GM10248 (cell line): Measurements from ENCODE around the gene ZCCHC14.
A peak's percentile ranks its signal among the peaks of the same experiment; 100 is the strongest.

Source experiments
- CTCF ChIA-PET: fragments of 300-600 bp; sonication (Branson Sonifier 250); formaldehyde crosslinking; extraction: SDS; loops from one replicate; lab custom pipeline; 2021; ENCODE audit warnings: antibody characterized with exemption; lab: Yijun Ruan, JAX
- POLR2A ChIA-PET: fragments of 350-650 bp; sonication (Branson Sonifier 250); formaldehyde crosslinking; extraction: SDS; loops from one replicate; lab custom pipeline; 2020; ENCODE audit warnings: antibody characterized with exemption; lab: Yijun Ruan, JAX
- DNase-seq: peaks from one replicate; pipeline ENCODE4 v3.0.0; 2012; ENCODE audit errors: extremely low spot score
- CTCF ChIP-seq: IDR thresholded peaks from 2 replicates; pipeline ENCODE4 v1.5.1; 2012; ENCODE audit warnings: mild to moderate bottlenecking, low read depth; ENCODE audit errors: extremely low read depth, missing control alignments, control extremely low read depth

Gene ZCCHC14

GRCh38 chr16:87492721-87493607 lies at the start of gene ZCCHC14:
TSS of gene ZCCHC14 (minus strand) at chr16:87493024. CDS start at chr16:87492238, 786 bp downstream.
- CTCF ChIA-PET: no interaction called here
- no peak for TF ChIP-seq CTCF
- POLR2A ChIA-PET: no interaction called here
- DNase-seq: peak; percentile 99

GRCh38 chr16:87541872-87542234 lies 49.0 kb upstream of the ZCCHC14 start:
- CTCF ChIA-PET: interaction anchor here (1.1 kb wide), 1 partner anchor 9 kb away, joined by 5 read pairs; no protein-coding TSS in a partner anchor
- DNase-seq: no peak
- TF ChIP-seq CTCF: no peak
- POLR2A ChIA-PET: no interaction called here

DNA sequence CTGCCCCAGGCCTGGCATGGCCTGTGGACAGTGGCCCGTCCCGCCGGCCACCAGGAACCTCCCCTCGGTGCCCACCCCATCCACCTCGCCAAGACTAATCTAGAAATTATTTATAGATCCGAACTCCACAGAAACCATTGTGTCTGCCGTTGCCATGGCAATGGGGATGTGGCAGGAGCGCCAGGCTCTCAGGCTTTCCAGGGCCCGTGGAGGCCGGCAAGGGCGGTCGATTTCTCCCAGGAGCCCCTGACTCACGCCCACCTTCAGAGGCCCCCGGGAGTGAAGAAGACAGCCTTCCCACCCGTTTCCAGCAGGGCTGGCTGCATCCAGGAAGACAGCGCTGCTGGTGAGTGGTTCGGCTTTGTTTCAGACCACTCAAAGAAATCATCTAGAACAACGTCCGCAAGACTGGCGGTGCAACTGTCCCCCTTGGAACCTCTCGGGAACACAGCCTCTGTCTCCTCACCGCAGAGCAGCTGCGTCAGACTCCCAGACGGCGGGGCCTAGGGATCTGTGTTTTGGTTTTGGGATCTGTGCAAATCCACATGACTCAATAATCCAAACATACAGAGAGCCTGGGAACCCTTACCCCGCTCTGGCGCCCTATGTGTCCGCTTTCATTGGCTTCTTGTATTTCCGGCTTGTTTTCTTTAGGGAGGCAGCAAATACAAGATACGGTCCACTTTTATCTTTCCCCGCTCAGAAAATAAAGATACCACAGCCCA lies 48.5 kb upstream of the ZCCHC14 start:
- no peak for TF ChIP-seq CTCF
- no peak for DNase-seq
- ChIA-PET CTCF (interaction anchor here (1.1 kb wide), 1 partner anchor 10 kb away, joined by 5 read pairs; no protein-coding TSS in a partner anchor), POLR2A (no interaction called here)

GRCh38 chr16:87540897-87541146 lies 48.0 kb upstream of the ZCCHC14 start:
- POLR2A ChIA-PET: no interaction called here
- DNase-seq: no peak
- CTCF ChIA-PET: no interaction called here
- TF ChIP-seq CTCF: no peak

- no peak for DNase-seq
- ChIA-PET CTCF (interaction anchor here (1.0 to 1.7 kb wide), 2 partner anchors 11 to 228 kb away, joined by 3 to 4 read pairs; no protein-coding TSS in a partner anchor), POLR2A (interaction anchor here (0.6 kb wide), 1 partner anchor 1390 kb away, joined by 3 read pairs; no protein-coding TSS in a partner anchor)
- TF ChIP-seq CTCF: no peak
Observed at GRCh38 chr16:87540072-87540896, 47.5 kb upstream of the ZCCHC14 start.

DNA sequence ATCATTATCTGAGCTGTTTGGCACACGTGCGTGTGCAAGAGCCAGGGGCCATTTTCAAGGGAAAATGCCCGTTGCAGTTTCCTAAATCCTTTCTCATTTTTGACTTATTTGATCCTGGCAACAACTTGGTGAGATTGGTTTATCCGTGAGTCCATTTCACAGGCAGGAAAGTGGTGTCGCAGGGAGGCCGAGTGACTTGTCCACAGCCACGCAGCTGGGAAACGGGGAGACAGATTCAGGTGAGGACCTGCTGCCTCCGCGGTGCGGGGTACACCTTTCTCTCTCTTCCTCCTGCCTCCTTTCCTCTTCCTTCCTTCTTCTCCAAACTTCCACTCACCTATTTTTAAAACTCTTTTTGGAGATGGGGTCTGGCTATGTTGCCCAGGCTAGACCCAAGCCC lies 46.3 kb upstream of the ZCCHC14 start:
- CTCF ChIA-PET: interaction anchor here (1.0 to 1.7 kb wide), 2 partner anchors 12 to 229 kb away, joined by 3 to 4 read pairs; no protein-coding TSS in a partner anchor
- no peak for TF ChIP-seq CTCF
- POLR2A ChIA-PET: no interaction called here
- no peak for DNase-seq
